Suprapubic skin (tissue), 4 donors: ENCODE results near the gene MRPS34. TPM values are rescaled to one million over a fixed set of nuclear protein-coding genes. Genes with fewer than 3 reads are reported as not detected.

Source experiments
- DNase-seq, 2 donors: peaks; one replicate each; pipeline ENCODE4 v3.0.0-alpha.2; 2019; ENCODE audit warnings: low spot score in 2 of 2
- H3K27ac ChIP-seq: fragments of 200-600 bp; sonication (generic); one replicate; pipeline ENCODE4 v1.5.1; 2019
- H3K27me3 ChIP-seq: fragments of 200-600 bp; sonication (generic); one replicate; pipeline ENCODE4 v1.5.1; 2019
- H3K36me3 ChIP-seq: fragments of 200-600 bp; sonication (generic); one replicate; pipeline ENCODE4 v1.5.1; 2019
- H3K4me1 ChIP-seq: fragments of 200-600 bp; sonication (generic); one replicate; pipeline ENCODE4 v1.5.1; 2019
- H3K4me3 ChIP-seq: fragments of 200-600 bp; sonication (generic); one replicate; pipeline ENCODE4 v1.5.1; 2019; ENCODE audit warnings: mild to moderate bottlenecking
- H3K9me3 ChIP-seq: fragments of 200-600 bp; sonication (generic); one replicate; pipeline ENCODE4 v1.5.1; 2019
- EP300 ChIP-seq: sonication (generic); formaldehyde crosslinking; IDR thresholded peaks from one replicate; pipeline ENCODE4 v1.6.1; 2017; ENCODE audit warnings: antibody characterized with exemption
- POLR2A ChIP-seq, 2 donors: fragments of 450-650 bp; IDR thresholded peaks; one replicate each; pipeline ENCODE4 v1.6.1; 2017; ENCODE audit warnings: antibody characterized with exemption in 2 of 2, mild to moderate bottlenecking in 2 of 2, moderate library complexity in 2 of 2
- POLR2AphosphoS5 ChIP-seq, 3 donors: sonication (generic); formaldehyde crosslinking; IDR thresholded peaks; one replicate each; pipeline ENCODE4 v1.6.1; 2017; ENCODE audit warnings: antibody characterized with exemption in 3 of 3
- WGBS: methylation state at CpG from one replicate; pipeline ENCODE4 v1.1.5; 2018; 5-methylcytosine and 5-hydroxymethylcytosine counted together
- total RNA-seq, 4 donors: library from RNA; depleted of rRNA; stranded (reverse); fragments of >200 nt; gene quantifications; one replicate each; pipeline ENCODE4 v1.1.0, GENCODE V29; 2016
- TF ChIP-seq, protein P1 (sequence below), 2 donors: fragments of 200-600 bp in 1 of 2; fragments of 450-650 bp in 1 of 2; sonication (generic) in 1 of 2; IDR thresholded peaks; one replicate each; pipeline ENCODE4 v1.5.1; 2016 to 2019; ENCODE audit warnings: antibody characterized with exemption in 2 of 2, mild to moderate bottlenecking in 1 of 2, moderate library complexity in 1 of 2

Gene MRPS34
- total RNA-seq, 4 donors from 2014 or later: 46.8 to 74.3 (median 64.9) TPM

GRCh38 chr16:1780677-1781072, 7.7 kb upstream of the MRPS34 start:
- WGBS: 63% methylated on average over 5 of the region's 6 CpGs
- H3K4me3 ChIP-seq: no peak overlapping the region

GRCh38 chr16:1779741-1780676, 7.1 kb upstream of the MRPS34 start:
- H3K27me3 ChIP-seq: no peaks in the 10 kb centered on the region
- no peak overlapping the region for H3K27ac ChIP-seq
- no peak overlapping the region for H3K4me3 ChIP-seq
- 76% methylated on average over 8 of the region's 27 CpGs for WGBS
- TF ChIP-seq POLR2A (IDR thresholded peaks at IDR 0.05) (no peak), POLR2AphosphoS5 (IDR thresholded peaks at IDR 0.05) (no peak), EP300 (no peak)
- TF ChIP-seq, protein P1, sequence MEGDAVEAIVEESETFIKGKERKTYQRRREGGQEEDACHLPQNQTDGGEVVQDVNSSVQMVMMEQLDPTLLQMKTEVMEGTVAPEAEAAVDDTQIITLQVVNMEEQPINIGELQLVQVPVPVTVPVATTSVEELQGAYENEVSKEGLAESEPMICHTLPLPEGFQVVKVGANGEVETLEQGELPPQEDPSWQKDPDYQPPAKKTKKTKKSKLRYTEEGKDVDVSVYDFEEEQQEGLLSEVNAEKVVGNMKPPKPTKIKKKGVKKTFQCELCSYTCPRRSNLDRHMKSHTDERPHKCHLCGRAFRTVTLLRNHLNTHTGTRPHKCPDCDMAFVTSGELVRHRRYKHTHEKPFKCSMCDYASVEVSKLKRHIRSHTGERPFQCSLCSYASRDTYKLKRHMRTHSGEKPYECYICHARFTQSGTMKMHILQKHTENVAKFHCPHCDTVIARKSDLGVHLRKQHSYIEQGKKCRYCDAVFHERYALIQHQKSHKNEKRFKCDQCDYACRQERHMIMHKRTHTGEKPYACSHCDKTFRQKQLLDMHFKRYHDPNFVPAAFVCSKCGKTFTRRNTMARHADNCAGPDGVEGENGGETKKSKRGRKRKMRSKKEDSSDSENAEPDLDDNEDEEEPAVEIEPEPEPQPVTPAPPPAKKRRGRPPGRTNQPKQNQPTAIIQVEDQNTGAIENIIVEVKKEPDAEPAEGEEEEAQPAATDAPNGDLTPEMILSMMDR (IDR thresholded peaks at IDR 0.05): no peak
- no peak for DNase-seq
- H3K36me3 ChIP-seq: peaks cover 50% of the 10 kb centered on the region
- H3K4me1 ChIP-seq: peaks cover 37% of the 10 kb centered on the region
- no peaks in the 10 kb centered on the region for H3K9me3 ChIP-seq

More at GRCh38 chr16:1780677-1781072, 7.7 kb upstream of the MRPS34 start:
- no peak overlapping the region for H3K27ac ChIP-seq
- H3K4me1 ChIP-seq: peaks cover 41% of the 10 kb centered on the region
- H3K9me3 ChIP-seq: no peaks in the 10 kb centered on the region
- H3K27me3 ChIP-seq: no peaks in the 10 kb centered on the region
- TF ChIP-seq POLR2A (IDR thresholded peaks at IDR 0.05): no peak
- no peak for TF ChIP-seq EP300
- TF ChIP-seq POLR2AphosphoS5 (IDR thresholded peaks at IDR 0.05): no peak
- TF ChIP-seq, protein P1 (IDR thresholded peaks at IDR 0.05): no peak
- peaks cover 44% of the 10 kb centered on the region for H3K36me3 ChIP-seq
- no peak for DNase-seq

GRCh38 chr16:1779234-1779701, 6.3 kb upstream of the MRPS34 start:
- 71% methylated on average over 5 of the region's 8 CpGs for WGBS
- Histone ChIP-seq H3K4me3 (no peak overlapping the region), H3K36me3 (peaks cover 50% of the 10 kb centered on the region)

GRCh38 chr16:1778200-1779179, 5.6 kb upstream of the MRPS34 start:
- no peak overlapping the region for H3K4me3 ChIP-seq
- no peak overlapping the region for H3K27ac ChIP-seq
- H3K4me1 ChIP-seq: peaks cover 36% of the 10 kb centered on the region
- H3K9me3 ChIP-seq: no peaks in the 10 kb centered on the region
- no peaks in the 10 kb centered on the region for H3K27me3 ChIP-seq
- peaks cover 50% of the 10 kb centered on the region for H3K36me3 ChIP-seq
- 71% methylated on average over 9 of the region's 34 CpGs for WGBS
- TF ChIP-seq EP300 (no peak), POLR2AphosphoS5 (IDR thresholded peaks at IDR 0.05) (no peak), POLR2A (IDR thresholded peaks at IDR 0.05) (no peak)
- TF ChIP-seq, protein P1 (IDR thresholded peaks at IDR 0.05): no peak
- no peak for DNase-seq

More at GRCh38 chr16:1779234-1779701, 6.3 kb upstream of the MRPS34 start:
- Histone ChIP-seq H3K9me3 (no peaks in the 10 kb centered on the region), H3K4me1 (peaks cover 36% of the 10 kb centered on the region), H3K27ac (no peak overlapping the region), H3K27me3 (no peaks in the 10 kb centered on the region)
- DNase-seq: no peak
- no peak for TF ChIP-seq POLR2AphosphoS5 (IDR thresholded peaks at IDR 0.05)
- no peak for TF ChIP-seq EP300
- TF ChIP-seq, protein P1 (IDR thresholded peaks at IDR 0.05): no peak
- no peak for TF ChIP-seq POLR2A (IDR thresholded peaks at IDR 0.05)
